Thoracic aorta (tissue), 2 donors: ENCODE results near the gene FAM229B. TPM values are rescaled to one million over a fixed set of nuclear protein-coding genes. Genes with fewer than 3 reads are reported as not detected.
"Not testable (repeated sequence)": the region's sequence is repeated elsewhere in the genome, so short reads cannot be mapped to it uniquely, and the experiment has no call there.

Experiments used
- ATAC-seq: fragments of 150-250 bp; one replicate; pipeline ENCODE4 v1.8.0; 2017; ENCODE audit warnings: low read depth; ENCODE audit not compliant: insufficient number of reproducible peaks, low FRiP score
- DNase-seq: peaks from one replicate; pipeline ENCODE4 v3.0.0-alpha.2; 2020; ENCODE audit warnings: low spot score
- H3K27ac ChIP-seq, 2 donors: fragments of 200-600 bp; sonication (generic); 1 replicate in 1 of 2; 2 replicates in 1 of 2; pipeline ENCODE4 v1.5.1; 2016; ENCODE audit warnings: mild to moderate bottlenecking in 2 of 2, moderate library complexity in 2 of 2
- H3K27me3 ChIP-seq: fragments of 200-600 bp; sonication (generic); replicated peaks from 2 replicates; pipeline ENCODE4 v1.6.0; 2016; ENCODE audit warnings: mild to moderate bottlenecking; ENCODE audit not compliant: insufficient read depth
- H3K36me3 ChIP-seq: fragments of 200-600 bp; sonication (generic); one replicate; pipeline ENCODE4 v1.5.1; 2016
- H3K4me1 ChIP-seq, 2 donors: fragments of 200-600 bp; sonication (generic); 1 replicate in 1 of 2; 2 replicates in 1 of 2; pipeline versions ENCODE4 v1.5.1 to v1.6.0; 2016; ENCODE audit warnings: low read depth in 2 of 2, mild to moderate bottlenecking in 1 of 2; ENCODE audit not compliant: control insufficient read depth in 1 of 2
- H3K4me3 ChIP-seq: fragments of 200-600 bp; sonication (generic); 2 replicates; pipeline ENCODE4 v1.5.1; 2016; ENCODE audit warnings: mild to moderate bottlenecking
- H3K9me3 ChIP-seq: fragments of 200-600 bp; sonication (generic); 2 replicates; pipeline ENCODE4 v1.5.1; 2016
- CTCF ChIP-seq: fragments of 200-600 bp; sonication (generic); IDR thresholded peaks from one replicate; pipeline ENCODE4 v1.5.1; 2019; ENCODE audit warnings: antibody characterized with exemption
- total RNA-seq, 2 donors: library from RNA; depleted of rRNA; stranded (reverse); fragments of >200 nt; gene quantifications; one replicate each; pipeline versions ENCODE4 v1.1.0 to v1.2.3, GENCODE V29; 2016

Gene FAM229B
- total RNA-seq, 2 donors from 2014 or later = 11.3 to 23.7 TPM

DNA sequence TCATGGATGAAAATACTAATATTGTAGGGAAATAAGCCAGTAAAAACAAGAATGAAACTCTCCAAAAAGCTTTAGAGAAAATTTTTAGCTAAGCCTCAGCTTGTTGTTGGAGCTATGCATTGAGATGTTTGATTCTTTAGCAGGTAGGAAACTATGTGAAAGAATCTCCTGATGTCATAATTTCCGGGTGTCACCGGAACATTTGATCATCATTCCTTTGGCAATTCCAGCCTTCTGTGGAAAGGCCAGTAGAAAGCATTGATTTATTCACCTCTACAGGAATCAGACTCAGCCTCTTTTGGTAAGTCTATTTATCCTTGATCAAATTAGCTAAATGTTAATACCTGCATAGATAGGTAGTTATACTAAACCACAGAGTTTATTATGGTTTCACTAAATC, 9.5 kb downstream of the FAM229B start:
- TF ChIP-seq CTCF = no peak
- Histone ChIP-seq H3K9me3 (no peaks in the 10 kb centered on the region), H3K36me3 (no peaks in the 10 kb centered on the region), H3K4me3 (no peak overlapping the region), H3K27ac (no peak overlapping the region), H3K4me1 (no peaks in the 10 kb centered on the region), H3K27me3 (no peaks in the 10 kb centered on the region)
- ATAC-seq (no peak), DNase-seq (no peak)

DNA sequence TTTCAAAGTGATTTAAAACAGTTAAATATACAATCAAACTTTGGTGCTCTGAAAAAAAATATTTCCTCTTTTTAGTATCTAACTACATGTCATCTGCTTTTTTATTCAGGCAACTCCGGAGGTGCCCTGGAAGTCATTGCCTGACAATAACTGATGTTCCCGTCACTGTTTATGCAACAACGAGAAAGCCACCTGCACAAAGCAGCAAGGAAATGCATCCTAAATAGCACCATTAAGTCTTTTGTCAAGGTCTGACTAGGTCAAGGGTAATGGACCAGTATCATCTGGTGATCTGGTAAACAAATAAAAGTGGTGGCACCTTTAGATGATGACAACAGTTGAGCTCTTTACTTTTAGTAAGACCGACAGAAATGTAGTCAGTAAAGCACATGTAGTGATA, 13.2 kb downstream of the FAM229B start:
- H3K4me3 ChIP-seq = no peak overlapping the region
- no peak for ATAC-seq
- no peak for TF ChIP-seq CTCF

DNA sequence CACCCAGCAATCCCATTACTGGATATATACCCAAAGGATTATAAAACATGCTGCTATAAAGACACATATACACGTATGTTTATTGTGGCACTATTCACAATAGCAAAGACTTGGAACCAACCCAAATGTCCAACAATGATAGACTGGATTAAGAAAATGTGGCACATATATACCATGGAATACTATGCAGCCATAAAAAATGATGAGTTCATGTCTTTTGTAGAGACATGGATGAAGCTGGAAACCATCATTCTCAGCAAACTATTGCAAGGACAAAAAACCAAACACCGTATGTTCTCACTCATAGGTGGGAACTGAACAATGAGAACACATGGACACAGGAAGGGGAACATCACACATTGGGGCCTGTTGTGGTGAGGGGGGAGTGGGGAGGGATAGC, 18.6 kb downstream of the FAM229B start:
- H3K27me3 ChIP-seq, ATAC-seq, H3K9me3 ChIP-seq, H3K4me1 ChIP-seq, H3K27ac ChIP-seq, DNase-seq, H3K36me3 ChIP-seq, H3K4me3 ChIP-seq: not testable (repeated sequence)

More for the DNA sequence above, 13.2 kb downstream of the FAM229B start:
- DNase-seq = no peak
- Histone ChIP-seq H3K27ac (no peak overlapping the region), H3K27me3 (no peaks in the 10 kb centered on the region), H3K4me1 (no peaks in the 10 kb centered on the region), H3K9me3 (no peaks in the 10 kb centered on the region), H3K36me3 (no peaks in the 10 kb centered on the region)

GRCh38 chr6:112106562-112106961, 19.2 kb downstream of the FAM229B start:
- Histone ChIP-seq H3K4me3 (no peak overlapping the region), H3K27me3 (no peaks in the 10 kb centered on the region), H3K27ac (no peak overlapping the region), H3K4me1 (no peaks in the 10 kb centered on the region), H3K9me3 (no peaks in the 10 kb centered on the region), H3K36me3 (no peaks in the 10 kb centered on the region)
- TF ChIP-seq CTCF = no peak
- ATAC-seq (no peak), DNase-seq (no peak)

- DNase-seq (no peak), ATAC-seq (no peak)
- Histone ChIP-seq H3K9me3 (no peaks in the 10 kb centered on the region), H3K4me3 (no peak overlapping the region), H3K27me3 (no peaks in the 10 kb centered on the region), H3K27ac (no peak overlapping the region), H3K4me1 (no peaks in the 10 kb centered on the region), H3K36me3 (peaks cover 4% of the 10 kb centered on the region)
- TF ChIP-seq CTCF = no peak
These were observed 21.9 kb downstream of the FAM229B start for GRCh38 chr6:112109262-112109661.

- no peak for ATAC-seq
- H3K36me3 ChIP-seq = peaks cover 13% of the 10 kb centered on the region
- no peak for TF ChIP-seq CTCF
These were observed 26.0 kb downstream of the FAM229B start for GRCh38 chr6:112113431-112113830.

More at GRCh38 chr6:112113431-112113830, 26.0 kb downstream of the FAM229B start:
- Histone ChIP-seq H3K4me1 (no peaks in the 10 kb centered on the region), H3K27ac (no peak overlapping the region), H3K27me3 (no peaks in the 10 kb centered on the region), H3K9me3 (no peaks in the 10 kb centered on the region), H3K4me3 (no peak overlapping the region)
- DNase-seq = no peak
